RWPE2 (cell line): Measurements from ENCODE around the gene THSD4.

ENCODE experiments used
- ATAC-seq: fragments of 200-7000 bp; cut with Tn5 transposase; 3 replicates; pipeline ENCODE4 v1.9.1; 2021; ENCODE audit warnings: low read depth
- DNase-seq: peaks from one replicate; pipeline ENCODE4 v3.0.0-alpha.2; 2020; ENCODE audit warnings: low spot score
- H3K27ac ChIP-seq: fragments of 450-650 bp; 2 replicates; pipeline ENCODE4 v1.5.1; 2017; ENCODE audit warnings: mild to moderate bottlenecking; ENCODE audit not compliant: poor library complexity, severe bottlenecking
- H3K27me3 ChIP-seq: fragments of 250-450 bp; sonication (Bioruptor Pico); 2 replicates; pipeline ENCODE4 v1.5.1; 2021; ENCODE audit warnings: mild to moderate bottlenecking, moderate library complexity; ENCODE audit not compliant: insufficient read depth, poor library complexity, severe bottlenecking
- H3K36me3 ChIP-seq: fragments of 250-450 bp; sonication (Bioruptor Pico); 2 replicates; pipeline ENCODE4 v1.5.1; 2020; ENCODE audit warnings: low read depth, mild to moderate bottlenecking, moderate library complexity
- H3K4me1 ChIP-seq: fragments of 250-450 bp; sonication (Bioruptor Pico); 2 replicates; pipeline ENCODE4 v1.5.1; 2021; ENCODE audit warnings: mild to moderate bottlenecking, moderate library complexity; ENCODE audit not compliant: insufficient read depth, poor library complexity, severe bottlenecking
- H3K4me3 ChIP-seq: fragments of 250-450 bp; sonication (Bioruptor Pico); 2 replicates; pipeline ENCODE4 v1.5.1; 2021; ENCODE audit warnings: mild to moderate bottlenecking, moderate library complexity; ENCODE audit not compliant: severe bottlenecking
- H3K9me3 ChIP-seq: fragments of 250-450 bp; sonication (Bioruptor Pico); 2 replicates; pipeline ENCODE4 v1.5.1; 2021; ENCODE audit warnings: mild to moderate bottlenecking, moderate library complexity; ENCODE audit not compliant: severe bottlenecking
- TF ChIP-seq, protein P1 (sequence below): fragments of 450-650 bp; IDR thresholded peaks from one replicate; pipeline ENCODE4 v1.5.1; 2017; ENCODE audit warnings: mild to moderate bottlenecking, moderate library complexity; ENCODE audit not compliant: poor library complexity, severe bottlenecking

The THSD4 gene

DNA sequence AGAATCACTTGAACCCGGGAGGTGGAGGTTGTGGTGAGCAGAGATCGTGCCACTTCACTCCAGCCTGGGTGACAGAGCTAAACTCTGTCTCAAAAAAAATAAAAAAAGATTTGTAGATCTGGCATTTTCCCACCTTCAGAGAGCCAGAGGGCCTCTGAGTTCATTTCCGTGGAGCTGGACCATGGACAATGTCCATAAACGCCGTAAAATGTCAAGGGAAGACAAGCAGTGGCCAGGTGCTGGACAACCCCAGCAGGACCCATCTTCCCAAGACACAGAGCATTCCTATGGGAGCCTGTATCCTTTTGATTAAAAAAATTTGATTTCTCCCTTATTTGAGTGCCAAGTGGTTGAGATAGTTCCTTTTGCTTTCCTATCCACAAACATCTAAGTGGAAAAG lies 627.7 kb downstream of the THSD4 start:
- TF ChIP-seq, protein P1, sequence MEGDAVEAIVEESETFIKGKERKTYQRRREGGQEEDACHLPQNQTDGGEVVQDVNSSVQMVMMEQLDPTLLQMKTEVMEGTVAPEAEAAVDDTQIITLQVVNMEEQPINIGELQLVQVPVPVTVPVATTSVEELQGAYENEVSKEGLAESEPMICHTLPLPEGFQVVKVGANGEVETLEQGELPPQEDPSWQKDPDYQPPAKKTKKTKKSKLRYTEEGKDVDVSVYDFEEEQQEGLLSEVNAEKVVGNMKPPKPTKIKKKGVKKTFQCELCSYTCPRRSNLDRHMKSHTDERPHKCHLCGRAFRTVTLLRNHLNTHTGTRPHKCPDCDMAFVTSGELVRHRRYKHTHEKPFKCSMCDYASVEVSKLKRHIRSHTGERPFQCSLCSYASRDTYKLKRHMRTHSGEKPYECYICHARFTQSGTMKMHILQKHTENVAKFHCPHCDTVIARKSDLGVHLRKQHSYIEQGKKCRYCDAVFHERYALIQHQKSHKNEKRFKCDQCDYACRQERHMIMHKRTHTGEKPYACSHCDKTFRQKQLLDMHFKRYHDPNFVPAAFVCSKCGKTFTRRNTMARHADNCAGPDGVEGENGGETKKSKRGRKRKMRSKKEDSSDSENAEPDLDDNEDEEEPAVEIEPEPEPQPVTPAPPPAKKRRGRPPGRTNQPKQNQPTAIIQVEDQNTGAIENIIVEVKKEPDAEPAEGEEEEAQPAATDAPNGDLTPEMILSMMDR: no peak
- Histone ChIP-seq H3K27ac (no peak overlapping the region), H3K4me1 (peaks cover 22% of the 10 kb centered on the region), H3K4me3 (no peak overlapping the region), H3K36me3 (peaks cover 19% of the 10 kb centered on the region; the same call in 1 of the 2 replicates), H3K27me3 (no peaks in the 10 kb centered on the region), H3K9me3 (no peaks in the 10 kb centered on the region)
- ATAC-seq (no peak), DNase-seq (no peak)

DNA sequence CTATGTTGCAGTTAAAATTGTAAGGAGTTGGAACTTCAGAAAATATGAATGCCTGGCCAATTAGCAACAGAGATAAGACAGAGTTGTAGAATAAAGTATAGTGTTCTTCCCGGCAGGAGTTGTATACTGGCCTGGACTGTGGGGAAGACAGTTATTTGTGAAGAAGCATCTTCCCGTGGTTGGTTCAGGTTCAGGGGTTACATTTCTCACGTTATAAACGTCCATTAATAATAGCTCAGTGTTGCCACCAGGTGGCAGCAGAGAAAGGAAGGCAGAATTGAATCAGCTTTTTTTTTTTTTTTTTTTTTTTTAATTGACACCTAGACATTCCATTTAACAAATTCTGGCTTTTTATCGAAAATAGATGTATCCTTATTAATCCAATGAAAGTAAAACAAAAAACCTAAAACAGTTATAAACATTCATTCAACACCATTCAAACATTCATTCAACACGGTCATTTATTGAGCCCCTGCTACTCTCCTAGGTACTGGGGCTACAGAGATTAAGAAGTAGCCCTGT lies 628.7 kb downstream of the THSD4 start:
- no peak for ATAC-seq
- H3K9me3 ChIP-seq: no peaks in the 10 kb centered on the region
- H3K4me1 ChIP-seq: peaks cover 32% of the 10 kb centered on the region
- no peak for DNase-seq
- TF ChIP-seq, protein P1: peak; percentile 99
- H3K4me3 ChIP-seq: no peak overlapping the region
- no peaks in the 10 kb centered on the region for H3K27me3 ChIP-seq
- H3K27ac ChIP-seq: no peak overlapping the region
- peaks cover 27% of the 10 kb centered on the region for H3K36me3 ChIP-seq

GRCh38 chr15:71746719-71747118 lies 631.4 kb downstream of the THSD4 start:
- Histone ChIP-seq H3K27ac (peak overlapping the region; percentile 92), H3K4me3 (no peak overlapping the region), H3K27me3 (no peaks in the 10 kb centered on the region), H3K36me3 (peaks cover 45% of the 10 kb centered on the region), H3K4me1 (peaks cover 34% of the 10 kb centered on the region), H3K9me3 (no peaks in the 10 kb centered on the region)
- peak; percentile 65 for ATAC-seq
- peak; percentile 92 for DNase-seq
- TF ChIP-seq, protein P1: no peak

- peaks cover 45% of the 10 kb centered on the region for H3K36me3 ChIP-seq
- no peaks in the 10 kb centered on the region for H3K27me3 ChIP-seq
- H3K4me1 ChIP-seq: peaks cover 41% of the 10 kb centered on the region
- peak overlapping the region; percentile 92 for H3K27ac ChIP-seq
- ATAC-seq: peak; percentile 78
- TF ChIP-seq, protein P1: peak; percentile 18
- H3K4me3 ChIP-seq: no peak overlapping the region
- DNase-seq: no peak
- H3K9me3 ChIP-seq: no peaks in the 10 kb centered on the region
These were observed 632.1 kb downstream of the THSD4 start for GRCh38 chr15:71747128-71748083.

GRCh38 chr15:71748293-71748718 lies 633.0 kb downstream of the THSD4 start:
- ATAC-seq (no peak), DNase-seq (no peak)
- Histone ChIP-seq H3K27me3 (no peaks in the 10 kb centered on the region), H3K27ac (peak overlapping the region; percentile 92), H3K36me3 (peaks cover 45% of the 10 kb centered on the region), H3K4me1 (peaks cover 50% of the 10 kb centered on the region), H3K9me3 (no peaks in the 10 kb centered on the region), H3K4me3 (no peak overlapping the region)
- TF ChIP-seq, protein P1: no peak
